Neural cell (in vitro differentiated cells): Measurements from ENCODE around the gene CAMK2N2. TPM values are rescaled to one million over a fixed set of nuclear protein-coding genes. Genes with fewer than 3 reads are reported as not detected.
A peak's percentile ranks its signal among the peaks of the same experiment; 100 is the strongest.

ENCODE experiments used
- H2AFZ ChIP-seq: fragments of 200-600, 300-800 bp; sonication (generic), shearing (Covaris generic); 2 replicates; pipeline ENCODE4 v1.6.0; 2014; ENCODE audit warnings: low read depth, mild to moderate bottlenecking, antibody characterized with exemption, low read length, moderate library complexity
- H3F3A ChIP-seq: fragments of 200-600 bp; shearing (Covaris generic); 2 replicates; pipeline ENCODE4 v1.6.1; 2016; ENCODE audit warnings: mild to moderate bottlenecking, moderate library complexity, mixed read lengths, antibody characterized with exemption, low read length; ENCODE audit not compliant: insufficient read depth, poor library complexity, severe bottlenecking
- H3K27ac ChIP-seq: fragments of 200-600, 300-800 bp; sonication (generic), shearing (Covaris generic); 2 replicates; pipeline ENCODE4 v1.5.1; 2014; ENCODE audit warnings: mild to moderate bottlenecking, low read length, moderate library complexity
- H3K27me3 ChIP-seq: fragments of 300-800, 200-600 bp; sonication (generic), shearing (Covaris generic); 2 replicates; pipeline ENCODE4 v1.6.0; 2014; ENCODE audit warnings: mild to moderate bottlenecking, low read depth, low read length, moderate library complexity; ENCODE audit not compliant: insufficient read depth
- H3K36me3 ChIP-seq: fragments of 300-800, 200-600 bp; sonication (generic), shearing (Covaris generic); 2 replicates; pipeline ENCODE4 v1.5.1; 2014; ENCODE audit warnings: mild to moderate bottlenecking, antibody characterized with exemption, low read length, moderate library complexity; ENCODE audit not compliant: insufficient read depth
- H3K4me2 ChIP-seq: fragments of 300-800, 200-600 bp; sonication (generic), shearing (Covaris generic); 2 replicates; pipeline ENCODE4 v1.6.0; 2014; ENCODE audit warnings: mild to moderate bottlenecking, low read length
- H3K4me3 ChIP-seq: fragments of 300-800, 200-600 bp; sonication (generic), shearing (Covaris generic); 2 replicates; pipeline ENCODE4 v1.5.1; 2014; ENCODE audit warnings: mild to moderate bottlenecking, low read length, moderate library complexity
- H3K79me2 ChIP-seq: fragments of 200-600 bp; shearing (Covaris generic); replicated peaks from 2 replicates; pipeline ENCODE4 v1.6.0; 2014; ENCODE audit warnings: mild to moderate bottlenecking, low read length, moderate library complexity; ENCODE audit not compliant: insufficient read depth
- H3K9ac ChIP-seq: fragments of 300-800, 200-600 bp; sonication (generic), shearing (Covaris generic); 2 replicates; pipeline ENCODE4 v1.6.1; 2016; ENCODE audit warnings: mild to moderate bottlenecking, low read length, mixed read lengths
- H3K9me2 ChIP-seq: fragments of 200-600 bp; shearing (Covaris generic); 2 replicates; pipeline ENCODE4 v1.6.1; 2016; ENCODE audit warnings: mild to moderate bottlenecking, low read length, mixed read lengths; ENCODE audit not compliant: insufficient read depth
- H3K9me3 ChIP-seq: fragments of 200-600, 300-800 bp; sonication (generic), shearing (Covaris generic); 2 replicates; pipeline ENCODE4 v1.6.1; 2016; ENCODE audit warnings: mild to moderate bottlenecking, mixed run types, low read length, moderate library complexity, mixed read lengths
- H4K20me1 ChIP-seq: fragments of 200-600 bp; shearing (Covaris generic); 2 replicates; pipeline ENCODE4 v1.6.1; 2016; ENCODE audit warnings: mild to moderate bottlenecking, mixed run types; ENCODE audit not compliant: insufficient read depth
- EP300 ChIP-seq: fragments of 450-650 bp; conservative IDR thresholded peaks from 2 replicates; pipeline ENCODE4 v1.6.1; 2014; ENCODE audit warnings: antibody characterized with exemption, mild to moderate bottlenecking, moderate library complexity; ENCODE audit not compliant: poor library complexity, severe bottlenecking
- EZH2 ChIP-seq: fragments of 200-600, 300-800 bp; shearing (Covaris generic), sonication (generic); IDR thresholded peaks from 2 replicates; pipeline ENCODE4 v1.6.1; 2014; ENCODE audit warnings: antibody characterized with exemption, low read length, borderline replicate concordance, mild to moderate bottlenecking; ENCODE audit not compliant: insufficient read depth, poor library complexity, severe bottlenecking
- MXI1 ChIP-seq: fragments of 450-650 bp; conservative IDR thresholded peaks from 2 replicates; pipeline ENCODE4 v1.6.1; 2014; ENCODE audit warnings: antibody characterized with exemption, mild to moderate bottlenecking; ENCODE audit not compliant: poor library complexity, severe bottlenecking
- POLR2AphosphoS5 ChIP-seq: IDR thresholded peaks from 2 replicates; pipeline ENCODE4 v1.6.1; 2012
- RAD21 ChIP-seq: fragments of 450-650 bp; conservative IDR thresholded peaks from 2 replicates; pipeline ENCODE4 v1.6.1; 2014; ENCODE audit warnings: antibody characterized with exemption, mild to moderate bottlenecking, moderate library complexity
- SMC3 ChIP-seq: fragments of 450-650 bp; conservative IDR thresholded peaks from 2 replicates; pipeline ENCODE4 v1.6.1; 2014; ENCODE audit warnings: antibody characterized with exemption, mild to moderate bottlenecking, moderate library complexity; ENCODE audit not compliant: poor library complexity
- TAF1 ChIP-seq: IDR thresholded peaks from 2 replicates; pipeline ENCODE4 v1.6.1; 2012; ENCODE audit warnings: low read depth
- polyA plus RNA-seq: library from polyadenylated mRNA; depleted of rRNA; stranded (reverse); fragments of >200 nt; gene quantifications from 2 replicates; pipeline ENCODE4 v1.2.3, GENCODE V29; 2014
- TF ChIP-seq, protein P1 (sequence below): fragments of 450-650 bp; IDR thresholded peaks from 2 replicates; pipeline ENCODE4 v1.5.1; 2014; ENCODE audit warnings: antibody characterized with exemption, mild to moderate bottlenecking, moderate library complexity; ENCODE audit not compliant: poor library complexity, severe bottlenecking
- TF ChIP-seq, protein P2 (sequence below): IDR thresholded peaks from 2 replicates; pipeline ENCODE4 v1.6.1; 2012; ENCODE audit warnings: borderline replicate concordance

CAMK2N2 gene
- polyA plus RNA-seq, 1 donor from 2014 or later: 2.8 TPM

DNA sequence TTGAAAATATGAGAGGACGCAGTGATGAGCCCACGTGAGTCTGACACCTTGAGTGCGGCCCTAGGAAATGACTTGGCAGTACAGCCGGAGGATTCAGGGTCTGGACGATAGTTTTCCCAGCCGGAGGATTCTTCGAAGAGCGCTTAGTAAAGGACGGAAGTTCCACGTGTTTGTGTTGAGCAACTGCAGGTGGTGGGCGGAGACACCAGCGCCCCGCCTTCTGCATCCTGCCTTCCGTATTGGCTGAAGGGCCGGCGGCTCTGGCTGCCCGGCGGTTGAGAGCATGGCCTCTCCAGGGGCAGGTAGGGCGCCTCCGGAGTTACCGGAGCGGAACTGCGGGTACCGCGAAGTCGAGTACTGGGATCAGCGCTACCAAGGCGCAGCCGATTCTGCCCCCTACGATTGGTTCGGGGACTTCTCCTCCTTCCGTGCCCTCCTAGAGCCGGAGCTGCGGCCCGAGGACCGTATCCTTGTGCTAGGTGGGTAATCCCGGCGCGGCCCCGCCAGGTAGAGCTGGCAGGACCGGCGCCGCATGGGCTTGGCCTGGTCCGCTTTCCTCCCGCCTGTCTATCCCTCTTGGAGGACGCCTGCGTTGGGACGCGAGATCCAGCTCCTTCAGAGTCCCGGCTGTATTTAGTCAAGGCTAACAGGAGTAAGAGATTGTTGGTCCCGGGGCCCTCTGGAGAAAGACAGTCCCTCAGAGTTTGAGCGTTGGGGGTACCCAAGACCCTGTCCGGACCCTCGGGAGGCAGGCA lies 11.8 kb downstream of the CAMK2N2 start, which contains the start of gene EEF1AKMT4:
Gene EEF1AKMT4 (plus strand): TSS at position 261 of the 755 bp plus-strand sequence. CDS start 23 bp downstream, at position 284.
- Histone ChIP-seq H4K20me1 (no peaks in the 10 kb centered on the region), H3K9me3 (no peaks in the 10 kb centered on the region), H2AFZ (peak within 1 kb of the TSS; percentile 74), H3K27ac (peak within 1 kb of the TSS; percentile 77), H3K4me3 (peak within 1 kb of the TSS; percentile 73), H3K4me2 (peak within 1 kb of the TSS; percentile 97), H3K36me3 (no peaks in the 10 kb centered on the region), H3K27me3 (no peaks in the 10 kb centered on the region), H3K9me2 (no peaks in the 10 kb centered on the region), H3F3A (no peaks in the 10 kb centered on the region), H3K9ac (peak within 1 kb of the TSS; percentile 70), H3K79me2 (no peaks in the 10 kb centered on the region)
- TF ChIP-seq EP300 (no peak), SMC3 (peak; percentile 56), POLR2AphosphoS5 (no peak), MXI1 (peak; percentile 98), EZH2 (no peak), TAF1 (no peak), RAD21 (peak; percentile 60)
- TF ChIP-seq, protein P1, sequence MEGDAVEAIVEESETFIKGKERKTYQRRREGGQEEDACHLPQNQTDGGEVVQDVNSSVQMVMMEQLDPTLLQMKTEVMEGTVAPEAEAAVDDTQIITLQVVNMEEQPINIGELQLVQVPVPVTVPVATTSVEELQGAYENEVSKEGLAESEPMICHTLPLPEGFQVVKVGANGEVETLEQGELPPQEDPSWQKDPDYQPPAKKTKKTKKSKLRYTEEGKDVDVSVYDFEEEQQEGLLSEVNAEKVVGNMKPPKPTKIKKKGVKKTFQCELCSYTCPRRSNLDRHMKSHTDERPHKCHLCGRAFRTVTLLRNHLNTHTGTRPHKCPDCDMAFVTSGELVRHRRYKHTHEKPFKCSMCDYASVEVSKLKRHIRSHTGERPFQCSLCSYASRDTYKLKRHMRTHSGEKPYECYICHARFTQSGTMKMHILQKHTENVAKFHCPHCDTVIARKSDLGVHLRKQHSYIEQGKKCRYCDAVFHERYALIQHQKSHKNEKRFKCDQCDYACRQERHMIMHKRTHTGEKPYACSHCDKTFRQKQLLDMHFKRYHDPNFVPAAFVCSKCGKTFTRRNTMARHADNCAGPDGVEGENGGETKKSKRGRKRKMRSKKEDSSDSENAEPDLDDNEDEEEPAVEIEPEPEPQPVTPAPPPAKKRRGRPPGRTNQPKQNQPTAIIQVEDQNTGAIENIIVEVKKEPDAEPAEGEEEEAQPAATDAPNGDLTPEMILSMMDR: peak; percentile 91
- TF ChIP-seq, protein P2, sequence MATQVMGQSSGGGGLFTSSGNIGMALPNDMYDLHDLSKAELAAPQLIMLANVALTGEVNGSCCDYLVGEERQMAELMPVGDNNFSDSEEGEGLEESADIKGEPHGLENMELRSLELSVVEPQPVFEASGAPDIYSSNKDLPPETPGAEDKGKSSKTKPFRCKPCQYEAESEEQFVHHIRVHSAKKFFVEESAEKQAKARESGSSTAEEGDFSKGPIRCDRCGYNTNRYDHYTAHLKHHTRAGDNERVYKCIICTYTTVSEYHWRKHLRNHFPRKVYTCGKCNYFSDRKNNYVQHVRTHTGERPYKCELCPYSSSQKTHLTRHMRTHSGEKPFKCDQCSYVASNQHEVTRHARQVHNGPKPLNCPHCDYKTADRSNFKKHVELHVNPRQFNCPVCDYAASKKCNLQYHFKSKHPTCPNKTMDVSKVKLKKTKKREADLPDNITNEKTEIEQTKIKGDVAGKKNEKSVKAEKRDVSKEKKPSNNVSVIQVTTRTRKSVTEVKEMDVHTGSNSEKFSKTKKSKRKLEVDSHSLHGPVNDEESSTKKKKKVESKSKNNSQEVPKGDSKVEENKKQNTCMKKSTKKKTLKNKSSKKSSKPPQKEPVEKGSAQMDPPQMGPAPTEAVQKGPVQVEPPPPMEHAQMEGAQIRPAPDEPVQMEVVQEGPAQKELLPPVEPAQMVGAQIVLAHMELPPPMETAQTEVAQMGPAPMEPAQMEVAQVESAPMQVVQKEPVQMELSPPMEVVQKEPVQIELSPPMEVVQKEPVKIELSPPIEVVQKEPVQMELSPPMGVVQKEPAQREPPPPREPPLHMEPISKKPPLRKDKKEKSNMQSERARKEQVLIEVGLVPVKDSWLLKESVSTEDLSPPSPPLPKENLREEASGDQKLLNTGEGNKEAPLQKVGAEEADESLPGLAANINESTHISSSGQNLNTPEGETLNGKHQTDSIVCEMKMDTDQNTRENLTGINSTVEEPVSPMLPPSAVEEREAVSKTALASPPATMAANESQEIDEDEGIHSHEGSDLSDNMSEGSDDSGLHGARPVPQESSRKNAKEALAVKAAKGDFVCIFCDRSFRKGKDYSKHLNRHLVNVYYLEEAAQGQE: no peak

DNA sequence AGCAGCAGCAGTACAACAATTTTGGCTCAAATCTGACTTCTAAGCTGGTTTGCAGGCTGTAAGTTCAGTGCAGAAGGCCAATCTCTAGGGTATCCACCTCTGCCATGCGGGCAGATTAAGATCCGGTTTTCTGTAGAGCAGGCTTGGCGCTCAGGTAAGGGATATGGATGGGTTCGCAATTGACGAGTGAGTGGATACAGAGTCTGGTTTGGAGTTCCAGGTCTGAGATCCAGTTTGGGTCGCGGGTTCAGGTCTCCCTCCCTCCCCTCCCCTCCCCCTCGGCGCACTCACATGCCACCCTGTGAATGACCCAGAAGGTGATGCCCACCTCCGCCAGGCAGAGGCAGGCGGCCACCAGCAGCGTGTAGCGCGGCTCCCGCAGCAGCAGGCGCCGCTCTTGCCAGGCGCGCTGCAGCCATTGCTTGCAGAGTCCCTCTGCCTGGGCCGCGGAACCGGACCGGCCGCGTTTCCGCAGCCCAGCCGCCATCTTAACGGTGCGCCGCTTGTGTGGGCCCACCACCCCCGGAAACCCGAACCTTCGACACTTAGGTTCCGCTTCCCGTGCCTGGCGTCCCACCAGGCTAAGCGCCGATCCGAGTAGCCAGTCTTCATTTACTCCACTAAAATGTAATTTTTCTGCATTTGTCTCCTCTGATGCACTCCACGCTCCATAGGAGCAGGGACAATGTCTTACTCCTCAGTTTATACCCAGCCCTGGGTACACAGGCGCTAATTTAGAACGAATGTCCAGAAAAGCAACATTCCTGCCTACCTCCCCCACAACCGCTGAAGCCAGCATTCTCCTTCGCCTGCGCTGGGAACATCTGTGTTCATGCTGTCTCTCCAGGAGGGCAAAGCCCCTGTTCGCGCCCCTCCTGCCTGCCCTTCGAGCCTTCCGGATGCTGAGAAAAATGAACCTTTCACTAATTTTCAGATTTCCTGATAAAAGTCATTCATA lies 12.6 kb downstream of the CAMK2N2 start, which contains the start of gene ALG3:
Gene ALG3 (minus strand): TSS at position 509 of the 958 bp plus-strand sequence. CDS start 22 bp downstream, at position 487.
- Histone ChIP-seq H3K36me3 (no peaks in the 10 kb centered on the region), H4K20me1 (no peaks in the 10 kb centered on the region), H3K79me2 (no peaks in the 10 kb centered on the region), H3K9me3 (no peaks in the 10 kb centered on the region), H3F3A (no peaks in the 10 kb centered on the region), H3K27me3 (no peaks in the 10 kb centered on the region), H3K9me2 (no peaks in the 10 kb centered on the region), H2AFZ (peak within 1 kb of the TSS; percentile 74), H3K4me3 (peak within 1 kb of the TSS; percentile 73), H3K9ac (peak within 1 kb of the TSS; percentile 70), H3K4me2 (peak within 1 kb of the TSS; percentile 97), H3K27ac (peak within 1 kb of the TSS; percentile 77)
- TF ChIP-seq RAD21 (peak; percentile 33), EZH2 (no peak), EP300 (peak; percentile 34), SMC3 (peak; percentile 17), MXI1 (peak; percentile 90), TAF1 (peak; percentile 83), POLR2AphosphoS5 (peak; percentile 85)
- TF ChIP-seq, protein P1: peak; percentile 16
- TF ChIP-seq, protein P2: peak; percentile 58
